Activated naive CD4-positive, alpha-beta T cell treated with Interleukin-2 at 50 U/mL for 16 hours (primary cell): ENCODE data around the gene VPS8.
"Not testable (repeated sequence)": the region's sequence is repeated elsewhere in the genome, so short reads cannot be mapped to it uniquely, and the experiment has no call there.

ENCODE experiments used
- DNase-seq: peaks from one replicate; pipeline ENCODE4 v3.0.0-alpha.2; 2020

The VPS8 gene

DNA sequence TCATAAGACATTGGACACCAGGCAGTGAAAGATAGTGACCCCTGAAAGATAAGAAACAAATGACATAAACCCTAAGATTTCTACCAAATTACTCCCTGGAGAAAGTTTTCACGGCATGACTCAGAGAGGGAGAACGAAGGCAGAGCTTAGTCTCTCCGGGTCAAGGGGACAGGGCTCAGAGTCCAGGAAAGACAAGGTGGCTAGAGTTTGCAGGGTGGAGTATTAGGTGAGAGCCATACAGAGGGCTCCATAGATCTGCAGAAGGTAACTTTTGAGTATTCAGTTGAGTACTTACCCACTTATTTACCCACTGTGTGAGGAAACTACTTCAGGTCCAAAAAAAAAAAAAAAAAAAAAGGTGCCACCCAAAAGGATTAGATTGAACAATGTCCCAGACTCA lies 197.7 kb downstream of the VPS8 start:
- DNase-seq = no peak

DNA sequence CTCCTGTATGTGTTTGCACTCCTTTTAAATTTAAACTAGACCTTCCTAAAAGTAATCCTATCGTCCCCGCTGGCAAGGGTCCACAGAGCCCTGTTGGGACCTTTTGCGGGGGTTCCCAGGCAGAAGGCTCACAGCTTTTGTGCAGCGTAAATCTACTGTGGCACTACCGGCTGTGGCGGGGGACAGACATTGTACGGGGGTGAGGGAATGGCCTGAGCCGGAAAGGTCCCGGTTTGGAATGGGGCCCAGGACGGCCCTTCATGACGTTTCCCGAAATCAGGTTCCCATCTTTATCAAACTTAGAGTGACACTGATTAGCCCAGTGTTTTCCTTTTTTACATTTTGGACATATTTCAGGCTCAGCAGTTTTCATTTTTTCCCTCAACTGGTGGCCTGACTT lies 205.6 kb downstream of the VPS8 start:
- DNase-seq = not testable (repeated sequence)

DNA sequence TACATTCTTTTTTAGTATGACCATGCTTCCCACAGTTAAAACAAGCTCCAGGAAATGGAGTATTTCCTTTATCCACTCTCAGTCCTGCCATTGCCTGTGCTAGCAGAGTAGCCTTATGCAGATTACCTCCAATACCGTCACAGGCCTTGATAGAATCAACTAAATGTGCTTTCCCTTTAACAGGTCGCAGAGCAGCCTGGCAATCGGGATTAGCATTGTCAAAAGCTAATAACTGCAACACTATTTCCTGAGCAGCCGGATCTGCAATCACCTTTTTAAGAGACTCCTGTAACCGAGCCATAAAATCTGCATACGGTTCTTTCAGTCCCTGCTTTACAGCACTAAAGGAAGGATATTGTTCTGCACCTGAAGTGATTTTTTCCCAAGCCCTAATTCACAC lies 206.0 kb downstream of the VPS8 start:
- not testable (repeated sequence) for DNase-seq

DNA sequence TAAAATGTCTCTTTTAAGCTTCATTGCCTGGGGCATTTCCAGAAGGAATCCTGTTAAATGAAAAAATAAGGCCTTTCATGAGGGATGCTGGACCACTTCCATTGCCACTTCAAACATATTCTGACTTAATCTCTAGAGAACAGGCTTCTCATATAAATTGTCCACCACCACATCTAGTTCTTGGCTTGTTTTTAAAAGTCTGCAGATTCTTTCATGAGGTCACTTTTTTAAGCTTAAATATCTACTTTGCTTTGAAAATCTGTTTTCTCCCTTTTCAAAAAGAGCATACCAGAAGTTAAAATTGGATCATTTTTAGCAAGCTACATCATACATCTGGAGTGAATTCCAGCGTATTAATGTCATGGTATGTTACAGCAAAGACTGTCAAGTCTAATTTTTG lies 209.3 kb downstream of the VPS8 start:
- DNase-seq = no peak

DNA sequence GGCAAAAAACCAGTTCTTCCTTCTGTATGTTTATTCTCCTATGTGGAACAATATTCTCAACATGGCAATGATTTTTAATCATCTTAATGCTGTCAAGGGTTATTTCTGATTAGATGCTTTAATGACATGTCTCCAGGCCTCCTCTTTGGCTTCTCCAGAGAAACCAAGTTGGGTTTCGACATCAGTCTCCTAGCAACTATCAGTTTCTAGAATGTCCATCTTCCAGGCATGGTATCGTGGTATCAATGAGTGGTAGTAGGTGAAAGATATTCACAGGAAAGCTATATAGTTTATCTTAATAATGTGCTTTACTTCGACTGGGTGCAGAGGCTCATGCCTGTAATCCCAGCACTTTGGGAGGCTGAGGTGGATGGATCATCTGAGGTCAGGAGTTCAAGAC lies 212.4 kb downstream of the VPS8 start:
- DNase-seq = no peak

DNA sequence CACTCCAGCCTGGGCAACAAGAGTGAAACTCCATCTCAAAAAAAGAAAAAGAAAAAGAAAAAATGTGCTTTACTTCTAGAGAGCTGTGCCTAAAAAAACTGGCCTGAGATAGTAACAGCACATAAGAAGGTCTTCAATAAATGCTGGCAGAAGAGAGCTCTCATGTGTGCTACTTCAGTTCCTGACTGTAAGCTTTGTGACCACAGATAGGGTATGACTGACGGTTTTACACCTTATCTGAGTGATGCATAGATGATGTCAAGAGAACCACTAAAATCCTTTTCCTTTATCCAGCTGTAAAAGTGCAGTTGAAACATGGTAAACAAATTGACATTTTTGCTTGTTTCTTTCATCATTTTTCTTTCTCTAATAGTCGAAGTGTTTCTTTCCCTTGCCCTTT lies 213.0 kb downstream of the VPS8 start:
- DNase-seq = no peak

DNA sequence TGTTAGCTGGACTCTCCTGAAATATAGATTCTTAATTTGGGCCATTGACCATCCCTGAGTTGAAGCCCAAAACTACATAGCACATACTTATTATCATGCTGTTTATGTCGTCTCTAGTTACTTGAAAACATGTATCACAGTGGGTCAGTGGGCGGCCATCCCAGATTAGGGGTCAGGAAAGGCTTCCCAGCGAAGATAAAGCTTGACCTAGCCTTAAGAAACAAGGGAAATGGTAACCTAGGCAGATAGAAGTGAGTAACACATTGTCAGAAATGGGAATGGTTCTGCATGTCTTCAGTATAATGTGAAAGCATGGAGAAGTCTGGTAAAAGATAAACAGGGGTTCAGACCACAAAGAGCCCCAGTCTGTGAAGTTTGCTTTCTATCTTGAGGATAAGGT lies 216.2 kb downstream of the VPS8 start:
- no peak for DNase-seq

DNA sequence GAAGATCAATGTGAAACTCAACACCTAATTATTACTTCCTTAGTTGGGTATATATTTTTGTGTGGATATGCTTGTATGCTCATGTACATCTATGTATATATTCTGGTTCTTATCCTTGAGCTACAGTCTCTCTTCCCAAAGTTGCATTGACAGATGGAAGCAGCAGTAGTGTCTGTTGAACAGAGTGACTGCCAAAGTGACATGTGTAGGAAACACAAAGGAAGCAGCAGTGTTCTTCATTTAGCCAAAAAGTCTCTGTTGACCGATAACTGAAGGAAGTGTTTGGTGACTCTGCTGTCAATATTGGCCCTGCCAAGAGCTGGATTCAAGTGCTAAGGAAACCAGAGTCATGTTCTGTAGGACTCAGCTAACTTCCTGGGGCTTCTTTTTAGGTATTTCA lies 217.1 kb downstream of the VPS8 start:
- DNase-seq = no peak

DNA sequence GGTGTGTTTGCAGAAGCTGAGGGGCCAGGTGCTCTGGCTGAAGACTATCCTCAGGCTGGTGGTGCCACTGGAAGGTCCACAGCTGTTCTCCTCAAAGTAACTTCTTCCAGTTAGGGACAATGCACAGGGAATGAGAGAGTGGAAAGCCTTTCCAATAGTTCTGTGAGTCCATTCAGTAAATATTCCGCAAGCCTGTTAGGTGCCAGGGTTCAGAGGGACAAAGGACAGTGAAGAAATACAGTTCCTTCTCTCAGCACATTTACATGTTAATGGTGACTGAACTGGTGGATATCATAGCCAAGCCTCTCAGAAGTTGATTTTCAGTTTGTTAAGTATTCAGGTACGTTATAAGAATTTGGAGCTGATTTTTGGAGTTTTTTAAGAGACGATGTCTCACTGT lies 218.4 kb downstream of the VPS8 start:
- DNase-seq = no peak

DNA sequence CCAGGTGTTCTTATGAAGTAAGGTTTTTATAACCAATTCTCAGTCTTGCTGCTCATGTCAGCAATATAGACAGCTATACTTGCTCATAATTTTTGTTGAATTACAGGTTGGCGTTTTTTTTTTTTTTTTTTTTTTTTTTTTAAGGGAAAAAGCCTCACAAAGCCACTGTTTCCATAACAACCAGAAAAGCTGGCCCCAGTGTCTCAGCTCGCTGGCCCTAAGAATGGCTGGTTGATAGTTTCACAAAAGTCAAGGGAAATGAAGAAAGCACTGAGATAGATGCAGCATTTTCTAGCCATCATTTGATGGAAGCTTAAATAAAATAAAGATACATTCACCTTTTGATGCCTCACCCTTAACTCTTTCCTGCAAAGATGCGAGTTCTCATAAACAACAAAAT lies 219.0 kb downstream of the VPS8 start:
- DNase-seq = no peak

DNA sequence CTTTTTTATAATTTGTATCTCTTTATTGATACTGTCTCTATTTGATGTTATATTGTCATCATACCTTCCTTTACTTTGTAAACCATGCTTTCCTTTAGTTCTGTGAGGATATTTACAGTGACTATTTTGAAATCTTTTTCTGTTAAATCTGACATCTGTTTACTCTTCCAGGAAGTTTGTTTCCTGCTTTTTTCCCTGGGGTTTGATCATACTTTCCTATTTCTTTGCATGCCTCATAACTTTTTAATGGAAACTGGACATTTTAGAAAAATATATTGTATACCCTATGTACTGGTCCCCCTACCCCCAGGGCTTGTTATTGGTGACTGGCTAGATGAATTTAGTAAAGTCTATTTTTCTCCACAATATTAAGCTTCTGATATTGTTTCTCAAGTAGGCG lies 225.8 kb downstream of the VPS8 start:
- DNase-seq = no peak

DNA sequence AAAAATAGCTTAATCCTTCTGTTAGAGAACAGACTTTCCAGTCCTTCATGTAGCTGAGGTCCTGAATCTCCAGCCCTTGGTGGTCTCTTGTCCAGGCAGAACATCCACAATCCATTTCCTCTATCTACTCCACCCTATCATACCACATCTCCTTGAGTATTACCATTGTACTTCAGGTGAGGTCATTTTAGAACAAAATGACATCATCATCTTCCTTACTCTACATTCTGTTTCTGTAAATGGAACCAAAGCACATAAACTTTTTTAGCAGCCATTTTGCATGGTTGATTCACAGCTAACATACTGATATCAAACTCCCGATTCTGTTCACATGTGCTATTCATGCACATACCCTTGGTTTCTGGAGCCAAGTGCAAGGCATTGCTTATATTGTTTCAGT lies 228.5 kb downstream of the VPS8 start:
- DNase-seq = no peak

DNA sequence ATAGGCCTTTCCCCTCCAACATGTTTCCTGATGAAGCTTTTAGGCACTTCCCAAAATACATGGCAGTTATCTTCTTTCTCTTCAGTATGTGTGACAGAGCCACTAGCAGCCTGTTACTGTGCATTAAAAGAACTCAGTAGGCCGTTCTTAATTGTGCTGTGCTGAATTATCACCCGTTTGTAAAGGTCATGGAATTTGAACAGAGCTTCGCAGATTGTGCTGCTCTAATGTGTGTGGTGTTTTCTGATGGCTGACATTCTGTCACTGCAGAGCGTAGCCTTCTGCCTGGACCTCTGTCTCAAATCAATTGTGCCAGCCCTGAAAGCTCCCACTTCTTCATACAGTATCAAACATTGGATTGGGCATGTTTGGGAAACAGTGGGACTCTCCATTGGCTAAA lies 229.6 kb downstream of the VPS8 start:
- no peak for DNase-seq

DNA sequence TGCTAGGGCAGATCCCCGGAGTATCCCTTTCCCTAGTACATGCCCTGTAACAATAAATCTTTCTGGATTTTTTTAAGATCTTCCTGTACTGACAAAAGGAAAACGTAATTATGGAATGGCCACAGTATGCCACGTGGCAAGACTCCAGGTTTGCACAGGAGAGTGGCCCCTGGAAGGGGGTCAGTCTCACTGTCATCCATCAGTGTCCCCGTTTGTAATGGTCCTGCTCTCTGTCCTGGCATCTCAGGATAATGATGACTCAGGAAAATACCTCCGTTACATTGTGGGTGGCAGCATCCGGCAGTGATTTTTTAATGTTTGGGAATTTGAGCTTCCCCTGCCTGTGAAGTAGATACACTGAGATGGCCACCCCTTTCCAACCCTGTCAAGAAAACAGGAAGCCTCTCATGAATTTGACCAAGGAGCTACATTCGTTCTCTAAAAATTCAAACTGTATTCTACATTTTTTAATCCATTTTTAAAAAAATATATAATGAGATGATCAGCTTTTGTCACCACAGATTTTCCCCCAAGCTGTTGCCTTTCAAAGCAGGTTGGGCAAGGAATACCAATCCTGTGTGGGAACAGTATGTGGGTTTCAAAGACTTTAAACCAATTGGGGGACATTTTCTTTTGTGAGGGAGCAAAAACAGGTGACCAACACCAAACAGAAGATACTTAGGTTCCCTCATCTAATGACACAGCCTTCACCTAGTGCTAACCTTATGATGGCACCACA lies 230.5 kb downstream of the VPS8 start:
- DNase-seq = no peak

DNA sequence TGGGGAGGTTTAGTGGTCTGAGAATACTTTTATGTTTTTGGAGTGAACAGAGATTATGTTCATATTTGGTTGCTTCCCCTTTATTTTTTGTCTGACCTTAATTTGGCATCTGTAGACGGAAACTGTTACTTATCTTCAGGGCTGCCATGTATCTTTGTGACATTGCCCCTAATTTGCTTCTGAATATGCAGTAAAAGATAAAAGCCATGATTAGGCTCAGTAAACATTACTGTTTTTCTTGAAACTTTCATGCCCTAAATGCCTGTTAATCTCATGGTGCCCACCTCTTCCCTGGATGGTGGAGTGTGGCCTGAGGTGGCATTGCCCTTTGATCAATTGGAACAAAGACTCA lies 234.2 kb downstream of the VPS8 start:
- DNase-seq = no peak

DNA sequence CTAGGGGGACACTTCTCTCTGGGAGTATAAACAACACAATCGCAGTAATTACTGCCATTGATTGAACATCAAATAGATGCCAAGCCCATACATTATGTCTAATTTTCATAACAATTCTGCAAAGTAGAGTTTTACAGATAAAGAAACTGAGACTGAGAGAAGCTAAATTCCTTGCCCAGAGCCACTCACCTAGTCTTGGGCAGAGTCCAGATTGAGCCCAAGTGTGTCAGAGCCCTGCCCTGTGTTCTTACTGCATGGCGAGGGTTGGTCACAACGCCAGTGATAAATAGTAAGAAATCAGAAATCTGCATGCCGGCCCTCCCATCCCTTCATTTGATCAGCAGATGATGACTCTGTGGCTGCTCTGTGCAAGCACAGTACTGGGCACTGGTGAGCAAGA lies 234.6 kb downstream of the VPS8 start:
- DNase-seq = no peak

DNA sequence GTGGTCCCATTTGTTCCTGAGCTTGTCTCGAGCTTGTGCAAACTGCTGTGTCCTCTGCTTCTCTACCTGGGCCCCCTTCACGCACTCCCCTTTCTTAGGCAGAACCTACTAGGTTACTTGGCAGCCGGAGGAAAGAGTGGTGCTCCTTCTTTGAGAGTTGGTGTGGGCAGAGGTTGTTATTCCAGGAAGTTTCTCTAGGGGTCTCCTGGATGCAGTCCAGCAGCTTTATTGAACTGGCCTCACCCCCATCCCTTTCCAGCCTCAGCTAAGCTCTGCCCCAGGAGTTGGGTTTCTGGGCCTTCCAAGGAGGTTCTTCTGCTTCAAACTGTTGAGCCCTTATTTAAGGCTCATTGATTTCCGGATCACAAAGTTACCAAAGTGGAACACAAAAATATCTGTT lies 237.7 kb downstream of the VPS8 start:
- DNase-seq = no peak

DNA sequence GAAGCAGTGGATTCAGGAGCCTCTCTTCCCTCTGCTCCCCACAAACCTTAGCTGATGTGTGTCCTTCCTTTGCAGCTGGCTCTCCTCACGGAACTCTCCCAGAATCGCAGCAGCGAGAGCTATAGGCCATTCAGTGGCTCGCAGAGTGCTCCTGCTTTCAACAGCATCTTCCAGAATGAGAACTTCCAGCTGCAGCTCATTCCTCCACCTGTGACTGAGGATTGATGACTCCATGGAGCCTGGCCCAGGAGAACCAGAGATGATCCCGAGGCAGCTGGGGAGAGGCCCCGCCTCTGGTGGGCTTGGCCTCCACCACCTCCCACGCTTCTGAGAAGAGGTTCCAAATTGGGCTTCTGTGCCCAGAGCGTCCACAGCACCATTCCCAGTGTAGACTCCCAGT lies 239.8 kb downstream of the VPS8 start:
- DNase-seq = no peak

DNA sequence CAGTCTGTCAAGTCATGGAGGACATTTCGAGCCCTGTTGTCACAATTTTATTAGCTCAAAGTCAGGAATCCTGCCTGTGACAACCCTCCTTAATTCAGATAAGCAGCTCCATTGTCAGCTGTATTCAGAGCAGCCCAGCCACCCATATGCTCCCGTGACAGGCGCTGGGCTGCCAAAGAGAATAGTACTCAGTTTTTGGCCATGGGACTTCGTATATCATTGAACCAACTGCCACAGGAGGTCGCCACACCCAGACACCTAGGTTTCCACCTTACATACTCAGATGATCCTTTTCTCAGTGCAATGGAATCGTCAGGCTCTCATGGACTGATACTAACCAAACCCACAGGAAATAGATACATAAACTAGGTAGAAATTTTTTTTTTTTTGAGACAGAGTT lies 240.7 kb downstream of the VPS8 start:
- no peak for DNase-seq

DNA sequence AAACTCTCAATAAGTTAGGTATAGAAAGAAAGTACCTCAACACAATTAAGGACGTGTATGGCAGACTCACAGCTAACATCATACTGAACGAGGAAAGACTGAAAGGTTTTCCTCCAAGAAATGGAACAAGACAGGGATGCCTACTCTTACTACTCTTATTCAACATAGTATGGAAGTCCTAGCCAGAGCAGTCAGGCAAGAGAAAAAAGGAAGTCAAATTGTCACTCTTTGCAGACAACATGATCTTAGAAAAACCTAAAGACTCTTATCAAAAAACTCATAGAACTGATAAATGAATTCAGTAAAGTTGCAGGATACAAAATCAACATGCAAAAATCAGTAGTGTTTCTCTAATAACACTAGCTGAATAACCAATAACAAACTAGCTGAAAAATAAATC lies 244.9 kb downstream of the VPS8 start:
- DNase-seq = no peak

DNA sequence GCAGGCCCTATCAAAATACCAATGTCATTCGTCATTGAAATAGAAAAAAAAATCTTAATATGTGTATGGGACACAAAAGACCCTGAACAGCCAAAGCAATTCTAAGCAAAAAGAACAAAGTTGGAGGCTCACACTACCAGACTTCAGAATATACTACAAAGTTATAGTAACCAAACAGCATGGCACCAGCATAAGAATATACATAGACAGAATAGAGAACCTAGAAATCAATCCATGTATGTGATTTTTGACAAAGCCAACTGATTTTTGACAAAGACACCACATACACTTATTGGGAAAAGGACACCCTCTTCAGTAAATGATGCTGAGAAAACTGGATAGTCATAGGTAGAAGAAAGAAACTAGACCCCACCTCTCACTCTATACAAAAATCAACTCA lies 245.9 kb downstream of the VPS8 start:
- DNase-seq = no peak

DNA sequence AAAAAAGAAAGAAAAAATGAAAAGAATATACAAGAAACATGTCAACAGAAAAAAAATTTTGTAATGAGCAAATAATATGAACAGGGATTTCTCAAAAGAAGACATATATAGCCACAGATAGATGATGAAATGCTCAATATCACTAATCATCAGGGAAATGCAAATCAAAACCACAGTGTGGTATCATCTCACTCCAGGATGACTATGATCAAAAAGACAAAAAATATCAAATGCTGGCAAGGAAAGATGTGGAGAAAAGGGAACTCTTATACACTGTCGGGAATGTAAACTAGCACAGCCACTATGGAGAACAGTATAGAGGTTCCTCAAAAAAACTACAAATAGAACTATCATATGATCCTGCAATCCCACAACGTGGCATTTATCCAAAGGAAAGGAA lies 246.8 kb downstream of the VPS8 start:
- DNase-seq = no peak

DNA sequence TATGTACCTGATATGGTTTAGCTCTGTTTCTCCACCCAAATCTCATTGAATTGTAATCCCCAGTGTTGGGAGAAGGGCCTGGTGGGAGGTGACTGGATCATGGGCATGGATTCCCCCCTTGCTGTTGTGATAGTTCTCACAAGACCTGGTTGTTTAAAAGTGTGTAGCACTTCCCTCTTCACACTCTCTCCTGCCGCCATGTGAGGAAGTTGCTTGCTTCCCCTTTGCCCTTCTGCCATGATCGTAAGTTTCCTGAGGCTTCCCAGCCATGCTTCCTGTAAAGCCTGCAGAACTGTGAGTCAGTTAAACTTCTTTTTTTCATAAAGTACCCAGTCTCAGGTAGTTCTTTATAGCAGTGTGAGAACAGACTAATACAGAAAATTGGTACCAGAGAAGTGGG lies 247.8 kb downstream of the VPS8 start:
- DNase-seq = no peak

DNA sequence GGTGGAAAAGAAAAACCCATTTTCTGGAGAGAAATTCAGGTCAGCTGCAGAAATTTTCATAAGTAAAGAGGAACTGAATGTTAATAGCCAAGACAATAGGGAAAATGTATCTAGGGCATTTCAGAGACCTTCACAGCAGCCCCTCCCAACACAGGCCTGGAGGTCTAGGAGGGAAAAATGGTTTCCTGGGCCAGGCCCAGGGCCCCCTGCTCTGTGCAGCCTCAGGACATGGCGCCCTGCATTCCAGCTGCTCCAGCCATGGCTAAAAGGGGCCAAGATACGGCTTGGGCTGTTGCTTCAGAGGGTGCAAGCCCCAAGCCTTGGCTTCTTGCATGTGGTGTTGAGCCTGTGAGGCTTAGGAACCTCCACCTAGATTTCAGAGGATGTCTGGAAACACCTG lies 248.7 kb downstream of the VPS8 start:
- no peak for DNase-seq

DNA sequence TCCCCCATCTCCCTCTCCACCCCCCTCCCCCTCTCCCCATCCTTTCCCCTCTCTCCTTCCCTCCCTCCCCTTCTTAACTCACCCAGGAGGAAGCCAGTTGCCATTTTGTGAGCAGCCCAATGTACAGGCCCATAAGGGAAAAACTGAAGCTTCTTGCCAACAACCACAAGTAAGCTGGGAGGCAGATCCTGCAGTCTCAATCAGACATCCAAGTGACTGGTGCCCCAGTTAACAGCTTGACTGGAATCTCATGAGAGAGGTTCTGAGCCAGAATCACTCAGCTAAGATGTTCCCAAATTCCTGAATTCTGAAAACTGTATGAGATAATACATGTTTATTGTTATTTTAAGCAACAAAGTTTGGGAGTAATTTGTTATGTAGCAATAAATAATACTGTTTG lies 250.2 kb downstream of the VPS8 start:
- DNase-seq = no peak

DNA sequence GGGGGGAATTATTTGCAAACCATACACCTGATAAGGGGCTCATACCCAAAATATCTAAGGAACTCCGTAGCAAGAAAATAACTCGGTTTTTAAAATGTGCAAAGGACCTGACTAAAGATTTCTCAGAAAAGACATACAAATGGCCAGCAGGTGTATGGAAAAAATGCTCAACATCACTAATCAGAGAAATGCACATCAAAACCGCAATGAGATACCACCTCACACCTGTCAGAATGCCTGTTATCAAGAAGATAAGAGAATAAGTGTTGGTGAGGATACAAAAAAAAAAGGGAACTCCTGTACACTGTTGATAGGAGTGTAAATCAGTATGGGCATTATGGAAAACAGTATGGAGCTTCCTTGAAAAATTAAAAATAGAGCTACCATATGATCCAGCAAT lies 251.5 kb downstream of the VPS8 start:
- DNase-seq = no peak
